Endothelial cell of umbilical vein (primary cell): ENCODE data around the gene XRCC4. TPM values are rescaled to one million over a fixed set of nuclear protein-coding genes. Genes with fewer than 3 reads are reported as not detected.

ENCODE experiments used
- BruUV-seq: library from RNA; stranded (reverse); fragments of 400-500 nt; replicated peaks from 2 replicates; lab custom pipeline; 2021; lab: Mats Ljungman, UMichigan
- CTCF ChIA-PET: fragments of 300-600, 350-600 bp; sonication (Branson Sonifier 250); formaldehyde crosslinking; loops from one replicate; lab custom pipeline; 2021; ENCODE audit warnings: antibody characterized with exemption, inconsistent platforms; lab: Charles Lee
- POLR2A ChIA-PET: fragments of 300-600, 350-600 bp; sonication (Branson Sonifier 250); formaldehyde crosslinking; loops from one replicate; lab custom pipeline; 2021; ENCODE audit warnings: antibody characterized with exemption, inconsistent platforms; lab: Charles Lee
- DNase-seq: peaks from one replicate; pipeline ENCODE4 v3.0.0-alpha.2; 2011; ENCODE audit warnings: low read depth, low spot score
- FAIRE-seq: peaks from 2 replicates; lab custom pipeline; 2011; peaks lifted over from hg19 to GRCh38; lab: Jason Lieb, UNC
- H2AFZ ChIP-seq: 2 replicates; pipeline ENCODE4 v1.6.0; 2012; ENCODE audit warnings: low read depth, low read length, control low read depth, inconsistent platforms
- H3K27ac ChIP-seq: 2 replicates; pipeline ENCODE4 v1.5.1; 2011; ENCODE audit warnings: low read depth, mild to moderate bottlenecking, control low read depth, low read length, moderate library complexity; ENCODE audit not compliant: insufficient read depth
- H3K27me3 ChIP-seq, 2 experiments: 2 replicates each; pipeline versions ENCODE4 v1.6.0 to v1.6.1; 2011; ENCODE audit warnings: low read length in 2 of 2, mixed read lengths in 1 of 2; ENCODE audit not compliant: control insufficient read depth in 2 of 2, insufficient read depth in 2 of 2
- H3K36me3 ChIP-seq, 2 experiments: 2 replicates in 1 of 2; 3 replicates in 1 of 2; pipeline ENCODE4 v1.5.1; 2011; ENCODE audit warnings: low read length in 2 of 2, mild to moderate bottlenecking in 1 of 2, moderate library complexity in 1 of 2; ENCODE audit not compliant: control insufficient read depth in 2 of 2, insufficient read depth in 2 of 2; ENCODE audit errors: extremely low read depth in 1 of 2
- H3K4me1 ChIP-seq: 3 replicates; pipeline ENCODE4 v1.5.1; 2011; ENCODE audit warnings: mild to moderate bottlenecking, low read length; ENCODE audit not compliant: control insufficient read depth, insufficient read depth; ENCODE audit errors: extremely low read depth
- H3K4me2 ChIP-seq: 2 replicates; pipeline ENCODE4 v1.6.1; 2011; ENCODE audit warnings: low read length, control low read depth, mixed read lengths; ENCODE audit not compliant: insufficient read depth
- H3K4me3 ChIP-seq, 3 experiments: fragments of 200-600 bp in 1 of 3; sonication (generic), shearing (Covaris generic) in 1 of 3; replicated peaks in 1 of 3; 2 replicates each; pipeline ENCODE4 v1.5.1; 2011 to 2016; ENCODE audit warnings: control low read depth in 3 of 3, low read length in 3 of 3, mild to moderate bottlenecking in 2 of 3, inconsistent platforms in 1 of 3, low read depth in 1 of 3, moderate library complexity in 1 of 3; ENCODE audit not compliant: insufficient read depth in 1 of 3
- H3K79me2 ChIP-seq: 2 replicates; pipeline ENCODE4 v1.6.0; 2012; ENCODE audit warnings: low read length, inconsistent platforms; ENCODE audit not compliant: control insufficient read depth, insufficient read depth
- H3K9ac ChIP-seq: replicated peaks from 2 replicates; pipeline ENCODE3; 2011; ENCODE audit warnings: low read length, control low read depth; ENCODE audit not compliant: insufficient read depth; ENCODE audit errors: extremely low read depth
- H3K9me1 ChIP-seq: replicated peaks from 3 replicates; pipeline ENCODE4 v1.6.0; 2011; ENCODE audit warnings: mild to moderate bottlenecking, low read length; ENCODE audit not compliant: control insufficient read depth, insufficient read depth; ENCODE audit errors: extremely low read depth
- H3K9me3 ChIP-seq: replicated peaks from 2 replicates; pipeline ENCODE4 v1.5.1; 2012; ENCODE audit warnings: low read length, inconsistent platforms; ENCODE audit not compliant: control insufficient read depth, insufficient read depth
- H4K20me1 ChIP-seq: replicated peaks from 2 replicates; pipeline ENCODE3; 2011; ENCODE audit warnings: mild to moderate bottlenecking, low read length; ENCODE audit not compliant: control insufficient read depth, insufficient read depth; ENCODE audit errors: extremely low read depth
- EZH2 ChIP-seq: IDR thresholded peaks from 2 replicates; pipeline ENCODE4 v1.6.1; 2012; ENCODE audit warnings: borderline replicate concordance, low read depth, mild to moderate bottlenecking, moderate library complexity, low read length, inconsistent platforms; ENCODE audit not compliant: severe bottlenecking
- FOS ChIP-seq: IDR thresholded peaks from 2 replicates; pipeline ENCODE4 v1.6.1; 2011; ENCODE audit warnings: mild to moderate bottlenecking, low read length, moderate library complexity, borderline replicate concordance; ENCODE audit not compliant: insufficient read depth
- GATA2 ChIP-seq: IDR thresholded peaks from 2 replicates; pipeline ENCODE4 v1.7.0; 2011; ENCODE audit warnings: low read depth, mild to moderate bottlenecking, moderate library complexity, mixed read lengths, low read length; ENCODE audit not compliant: insufficient read length, insufficient read depth
- JUN ChIP-seq: IDR thresholded peaks from 2 replicates; pipeline ENCODE4 v1.6.1; 2011; ENCODE audit warnings: borderline replicate concordance, low read depth; ENCODE audit not compliant: insufficient read length, insufficient read depth
- MYC ChIP-seq: IDR thresholded peaks from one replicate; pipeline ENCODE4 v1.6.1; 2011; ENCODE audit warnings: mild to moderate bottlenecking, low read depth, low read length
- POLR2A ChIP-seq: IDR thresholded peaks from 2 replicates; pipeline ENCODE4 v1.6.1; 2012; ENCODE audit warnings: low read depth, mild to moderate bottlenecking, control low read depth, low read length
- POLR2AphosphoS5 ChIP-seq: IDR thresholded peaks from 2 replicates; pipeline ENCODE4 v1.6.1; 2012; ENCODE audit warnings: low read depth, mild to moderate bottlenecking, control low read depth, low read length, moderate library complexity; ENCODE audit not compliant: insufficient read depth
- dilution Hi-C: fragments of 300-500 bp; cut with MboI; formaldehyde crosslinking; loops from one replicate; pipeline ENCODE4 v1.15.0; 2019; ENCODE audit warnings: low sequenced_read_pairs; ENCODE audit not compliant: extremely low pct_ligation_motif_present
- intact Hi-C: fragments of 100-400 bp; cut with micrococcal nuclease; formaldehyde crosslinking; loops from one replicate; pipeline ENCODE4 v1.10.0; 2022
- polyA plus RNA-seq, 4 experiments: library from polyadenylated mRNA; depleted of rRNA in 3 of 4; stranded (reverse) in 3 of 4; unstranded in 1 of 4; fragments of >200 nt; gene quantifications; 2 replicates each; pipeline versions ENCODE4 v1.2.1 to v1.2.3, GENCODE V29; 2011 to 2012; ENCODE audit warnings: missing spikeins in 1 of 4
- total RNA-seq: library from RNA; stranded (reverse); gene quantifications from 2 replicates; pipeline ENCODE4 v1.2.3, GENCODE V29; 2021
- TF ChIP-seq, protein P1 (sequence below), 2 donors: IDR thresholded peaks; 1 replicate in 1 of 2; 2 replicates in 1 of 2; pipeline ENCODE4 v1.5.1; 2011; ENCODE audit warnings: low read length in 2 of 2, mild to moderate bottlenecking in 2 of 2, moderate library complexity in 2 of 2, control low read depth in 1 of 2, inconsistent platforms in 1 of 2, low read depth in 1 of 2; ENCODE audit not compliant: insufficient read depth in 1 of 2; ENCODE audit errors: extremely low read depth in 1 of 2
- TF ChIP-seq, protein P2 (sequence below): IDR thresholded peaks from 2 replicates; pipeline ENCODE4 v1.6.1; 2011; ENCODE audit not compliant: insufficient read depth, insufficient read length

Gene XRCC4
- total and polyA plus RNA-seq, 2 donors (not counting 3 experiments of a cell fraction or from before 2014, with no cell fraction given): 1.3 to 7.7 TPM

DNA sequence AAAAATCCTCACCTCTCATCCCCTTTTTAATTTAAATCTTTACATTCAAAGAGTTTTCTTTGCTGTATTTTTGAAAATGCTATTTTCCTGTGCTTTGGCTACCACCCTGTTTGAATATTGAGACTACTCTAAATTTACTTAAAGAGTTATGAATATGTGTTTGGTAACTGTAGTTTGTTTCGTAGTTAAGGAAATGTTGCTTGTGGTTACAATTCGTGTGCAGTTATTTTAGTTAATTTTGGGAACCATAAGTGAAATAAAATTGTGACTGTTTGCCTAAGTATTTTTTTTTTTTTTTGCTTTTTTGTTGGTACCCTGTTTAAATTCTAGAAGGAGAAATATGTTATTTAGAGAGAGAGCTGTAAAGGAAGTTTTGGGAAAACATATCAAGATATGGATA is 78.7 kb downstream of the XRCC4 start:
- Histone ChIP-seq H3K27ac (no peak overlapping the region), H3K9ac (no peak overlapping the region), H4K20me1 (no peaks in the 10 kb centered on the region), H2AFZ (no peak overlapping the region), H3K36me3 (no peaks in the 10 kb centered on the region), H3K9me3 (no peaks in the 10 kb centered on the region), H3K4me1 (no peaks in the 10 kb centered on the region), H3K4me2 (no peak overlapping the region), H3K27me3 (no peaks in the 10 kb centered on the region), H3K4me3 (no peak overlapping the region), H3K9me1 (no peaks in the 10 kb centered on the region), H3K79me2 (no peaks in the 10 kb centered on the region)
- FAIRE-seq (no peak), DNase-seq (no peak)
- TF ChIP-seq POLR2A: no peak
- no peak for TF ChIP-seq MYC
- TF ChIP-seq, protein P1, sequence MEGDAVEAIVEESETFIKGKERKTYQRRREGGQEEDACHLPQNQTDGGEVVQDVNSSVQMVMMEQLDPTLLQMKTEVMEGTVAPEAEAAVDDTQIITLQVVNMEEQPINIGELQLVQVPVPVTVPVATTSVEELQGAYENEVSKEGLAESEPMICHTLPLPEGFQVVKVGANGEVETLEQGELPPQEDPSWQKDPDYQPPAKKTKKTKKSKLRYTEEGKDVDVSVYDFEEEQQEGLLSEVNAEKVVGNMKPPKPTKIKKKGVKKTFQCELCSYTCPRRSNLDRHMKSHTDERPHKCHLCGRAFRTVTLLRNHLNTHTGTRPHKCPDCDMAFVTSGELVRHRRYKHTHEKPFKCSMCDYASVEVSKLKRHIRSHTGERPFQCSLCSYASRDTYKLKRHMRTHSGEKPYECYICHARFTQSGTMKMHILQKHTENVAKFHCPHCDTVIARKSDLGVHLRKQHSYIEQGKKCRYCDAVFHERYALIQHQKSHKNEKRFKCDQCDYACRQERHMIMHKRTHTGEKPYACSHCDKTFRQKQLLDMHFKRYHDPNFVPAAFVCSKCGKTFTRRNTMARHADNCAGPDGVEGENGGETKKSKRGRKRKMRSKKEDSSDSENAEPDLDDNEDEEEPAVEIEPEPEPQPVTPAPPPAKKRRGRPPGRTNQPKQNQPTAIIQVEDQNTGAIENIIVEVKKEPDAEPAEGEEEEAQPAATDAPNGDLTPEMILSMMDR (IDR thresholded peaks at IDR 0.05; ENCODE audit: extremely low read depth in 1 of 2, insufficient read depth in 1 of 2, low read depth in 1 of 2, low read length in 2 of 2): no peak
- TF ChIP-seq, protein P2, sequence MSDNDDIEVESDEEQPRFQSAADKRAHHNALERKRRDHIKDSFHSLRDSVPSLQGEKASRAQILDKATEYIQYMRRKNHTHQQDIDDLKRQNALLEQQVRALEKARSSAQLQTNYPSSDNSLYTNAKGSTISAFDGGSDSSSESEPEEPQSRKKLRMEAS: no peak
- TF ChIP-seq JUN: no peak
- no peak for TF ChIP-seq FOS
- no peak for TF ChIP-seq EZH2
- TF ChIP-seq GATA2: no peak
- TF ChIP-seq POLR2AphosphoS5: no peak
- intact Hi-C loops: no loop called here
- ChIA-PET POLR2A (no interaction called here), CTCF (no interaction called here)
- no TSS peak for BruUV-seq
- dilution Hi-C loops: no loop called here
